Activated CD8-positive, alpha-beta memory T cell treated with anti-CD3 and anti-CD28 coated beads, Interleukin-2, amount 50 U/mL, for 48 hours (primary cell): Measurements from ENCODE around the gene ITGB2.

Experiments used
- DNase-seq: peaks from one replicate; pipeline ENCODE4 v3.0.0-alpha.2; 2020

Gene ITGB2

GRCh38 chr21:44865561-44866280 lies 55.0 kb downstream of the ITGB2 start:
- no peak for DNase-seq

GRCh38 chr21:44862869-44863685 lies 57.6 kb downstream of the ITGB2 start:
- DNase-seq, result no peak

GRCh38 chr21:44858791-44859190 lies 61.9 kb downstream of the ITGB2 start:
- DNase-seq, result no peak

GRCh38 chr21:44858291-44858690 lies 62.4 kb downstream of the ITGB2 start:
- no peak for DNase-seq

- no peak for DNase-seq
These were observed 63.4 kb downstream of the ITGB2 start for GRCh38 chr21:44857127-44857892.

- DNase-seq, result no peak
These were observed 64.6 kb downstream of the ITGB2 start for GRCh38 chr21:44856131-44856530.

GRCh38 chr21:44855572-44855971 lies 65.1 kb downstream of the ITGB2 start:
- no peak for DNase-seq

GRCh38 chr21:44854664-44855446 lies 65.8 kb downstream of the ITGB2 start:
- DNase-seq, result no peak

- DNase-seq, result no peak
These were observed 66.4 kb downstream of the ITGB2 start for GRCh38 chr21:44854391-44854663.

- DNase-seq, result no peak
These were observed 66.9 kb downstream of the ITGB2 start for GRCh38 chr21:44853601-44854390.

- DNase-seq, result no peak
These were observed 69.6 kb downstream of the ITGB2 start for GRCh38 chr21:44850905-44851657.

- DNase-seq, result no peak
These were observed 70.4 kb downstream of the ITGB2 start for GRCh38 chr21:44850208-44850800.

GRCh38 chr21:44849616-44850130 lies 71.0 kb downstream of the ITGB2 start:
- DNase-seq, result no peak

GRCh38 chr21:44848821-44849521 lies 71.7 kb downstream of the ITGB2 start:
- no peak for DNase-seq

GRCh38 chr21:44847261-44848056 lies 73.2 kb downstream of the ITGB2 start:
- no peak for DNase-seq

- DNase-seq, result peak; percentile 64
These were observed 74.0 kb downstream of the ITGB2 start for GRCh38 chr21:44846485-44847260.

GRCh38 chr21:44846224-44846484 lies 74.5 kb downstream of the ITGB2 start:
- no peak for DNase-seq

- peak; percentile 83 for DNase-seq
These were observed 75.1 kb downstream of the ITGB2 start for GRCh38 chr21:44845418-44846223.
